ENCODE results near the gene NFIC. TPM values are rescaled to one million over a fixed set of nuclear protein-coding genes. Genes with fewer than 3 reads are reported as not detected.
A peak's percentile ranks its signal among the peaks of the same experiment; 100 is the strongest.

Gene NFIC
- total RNA-seq, 1 experiment from 2014 or later = 56.3 TPM

DNA sequence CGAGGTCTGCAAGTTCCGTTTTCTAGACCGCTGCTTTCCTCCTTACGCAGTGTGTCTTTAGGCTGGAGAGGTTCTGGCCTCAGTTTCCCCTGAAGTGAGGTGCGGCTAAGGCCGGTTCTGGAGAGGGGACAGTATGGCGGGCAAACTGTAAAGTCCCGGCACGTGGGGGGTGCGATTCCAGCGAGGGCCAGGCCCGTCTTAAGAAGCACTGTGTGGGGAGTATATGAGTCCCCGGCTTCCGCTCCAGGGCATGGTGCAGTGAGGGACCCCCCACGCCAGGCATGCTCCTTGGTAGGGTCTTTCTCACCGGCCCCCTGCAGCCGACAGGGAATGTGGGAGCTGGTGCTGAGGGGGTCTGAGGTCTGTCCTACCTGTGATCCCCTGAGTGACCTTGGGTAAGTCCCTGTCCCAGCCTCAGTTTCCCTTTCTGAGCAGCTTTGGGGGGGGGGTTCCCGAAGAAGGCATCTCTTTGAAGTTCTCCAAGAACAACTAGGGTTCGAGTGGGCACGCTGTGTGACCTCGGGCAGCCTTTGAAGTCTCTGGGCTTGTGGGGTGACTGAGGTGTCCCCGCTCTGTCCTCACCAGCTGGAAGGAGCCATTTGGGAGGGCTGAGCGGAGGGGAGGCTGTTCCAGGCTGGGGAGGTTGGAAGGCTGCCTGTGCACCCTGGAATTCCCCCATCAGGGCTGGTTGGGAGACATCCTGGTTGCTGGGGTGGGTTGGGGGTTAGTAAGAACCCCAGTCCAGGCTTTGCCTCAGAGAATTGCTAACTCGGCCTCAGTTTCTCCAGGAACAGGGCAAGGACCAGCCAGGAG, 1.5 kb downstream of the NFIC start:
- H3K27ac Mint-ChIP-seq (ENCODE audit: unreplicated experiment) = no peak overlapping the region
- peaks cover 27% of the 10 kb centered on the region for H3K36me3 Mint-ChIP-seq (ENCODE audit: insufficient read depth, unreplicated experiment)
- intact Hi-C loops (cut with micrococcal nuclease; ENCODE audit: unreplicated experiment) = no loop called here
- no TSS peak for BruUV-seq (replicated peaks)
- DNase-seq = no peak
- H3K27me3 Mint-ChIP-seq (ENCODE audit: unreplicated experiment) = no peaks in the 10 kb centered on the region
- no peak for TF ChIP-seq CTCF (IDR thresholded peaks at IDR 0.05; ENCODE audit: unreplicated experiment)
- CTCF ChIA-PET = interaction anchor here (0.6 kb wide), 1 partner anchor 76 kb away, joined by 3 read pairs; no protein-coding TSS in a partner anchor
- peak overlapping the region; percentile 14 for H3K4me3 Mint-ChIP-seq (ENCODE audit: low read depth, unreplicated experiment)
- no peaks in the 10 kb centered on the region for H3K9me3 Mint-ChIP-seq (ENCODE audit: low read depth, unreplicated experiment)
- H3K4me1 Mint-ChIP-seq (ENCODE audit: low read depth, unreplicated experiment) = peaks cover 17% of the 10 kb centered on the region

- Mint-ChIP-seq H3K9me3 (ENCODE audit: low read depth, unreplicated experiment) (no peaks in the 10 kb centered on the region), H3K4me3 (ENCODE audit: low read depth, unreplicated experiment) (peak overlapping the region; percentile 14), H3K27ac (ENCODE audit: unreplicated experiment) (no peak overlapping the region), H3K27me3 (ENCODE audit: unreplicated experiment) (no peaks in the 10 kb centered on the region), H3K36me3 (ENCODE audit: insufficient read depth, unreplicated experiment) (peaks cover 27% of the 10 kb centered on the region), H3K4me1 (ENCODE audit: low read depth, unreplicated experiment) (peaks cover 17% of the 10 kb centered on the region)
- CTCF ChIA-PET = interaction anchor here (0.6 kb wide), 3 partner anchors 76 to 874 kb away, joined by 3 to 5 read pairs (median 4); no protein-coding TSS in a partner anchor
- BruUV-seq (replicated peaks) = TSS peak; percentile 22
- intact Hi-C loops (cut with micrococcal nuclease; ENCODE audit: unreplicated experiment) = no loop called here
- DNase-seq = no peak
- no peak for TF ChIP-seq CTCF (IDR thresholded peaks at IDR 0.05; ENCODE audit: unreplicated experiment)
These were observed 2.0 kb downstream of the NFIC start for GRCh38 chr19:3368441-3368795.

DNA sequence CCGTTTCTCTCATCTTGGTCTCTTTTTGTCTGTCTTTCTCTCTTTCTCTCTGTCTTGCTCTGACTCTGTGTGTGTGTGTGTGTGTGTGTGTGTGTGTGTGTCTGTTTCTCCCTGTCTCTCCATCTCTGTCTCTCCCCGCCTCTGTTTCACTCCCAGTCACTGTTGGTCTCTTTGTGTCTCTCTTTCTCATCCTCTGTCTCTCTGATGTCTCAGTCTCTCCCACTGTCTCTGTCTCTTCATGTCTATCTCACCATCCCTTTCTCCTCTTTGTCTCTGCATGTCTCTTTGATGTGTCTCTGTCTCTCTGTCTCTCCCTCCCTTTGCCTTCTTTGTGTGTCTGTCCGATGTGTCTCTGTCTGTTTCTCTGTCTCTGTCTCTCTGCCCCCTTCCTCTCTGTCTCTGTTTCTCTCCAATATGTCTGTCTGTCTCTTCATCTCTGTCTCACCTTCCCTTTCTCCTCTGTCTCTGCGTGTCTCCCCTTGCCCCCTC, 2.5 kb downstream of the NFIC start:
- DNase-seq = no peak
- CTCF ChIA-PET = interaction anchor here (0.6 kb wide), 2 partner anchors 240 to 874 kb away, joined by 4 to 5 read pairs; no protein-coding TSS in a partner anchor
- no peak for TF ChIP-seq CTCF (IDR thresholded peaks at IDR 0.05; ENCODE audit: unreplicated experiment)
- Mint-ChIP-seq H3K36me3 (ENCODE audit: insufficient read depth, unreplicated experiment) (peaks cover 27% of the 10 kb centered on the region), H3K27ac (ENCODE audit: unreplicated experiment) (peak overlapping the region; percentile 7), H3K4me1 (ENCODE audit: low read depth, unreplicated experiment) (peaks cover 17% of the 10 kb centered on the region), H3K9me3 (ENCODE audit: low read depth, unreplicated experiment) (no peaks in the 10 kb centered on the region), H3K27me3 (ENCODE audit: unreplicated experiment) (no peaks in the 10 kb centered on the region), H3K4me3 (ENCODE audit: low read depth, unreplicated experiment) (peak overlapping the region; percentile 14)
- BruUV-seq (replicated peaks) = no TSS peak
- intact Hi-C loops (cut with micrococcal nuclease; ENCODE audit: unreplicated experiment) = no loop called here

- Mint-ChIP-seq H3K9me3 (ENCODE audit: low read depth, unreplicated experiment) (no peaks in the 10 kb centered on the region), H3K27me3 (ENCODE audit: unreplicated experiment) (no peaks in the 10 kb centered on the region), H3K4me3 (ENCODE audit: low read depth, unreplicated experiment) (peak overlapping the region; percentile 14), H3K36me3 (ENCODE audit: insufficient read depth, unreplicated experiment) (peaks cover 27% of the 10 kb centered on the region), H3K4me1 (ENCODE audit: low read depth, unreplicated experiment) (peaks cover 20% of the 10 kb centered on the region), H3K27ac (ENCODE audit: unreplicated experiment) (peak overlapping the region; percentile 7)
- CTCF ChIA-PET = no interaction called here
- DNase-seq = no peak
- intact Hi-C loops (cut with micrococcal nuclease; ENCODE audit: unreplicated experiment) = no loop called here
- TF ChIP-seq CTCF (IDR thresholded peaks at IDR 0.05; ENCODE audit: unreplicated experiment) = no peak
- BruUV-seq (replicated peaks) = no TSS peak
These were observed 3.2 kb downstream of the NFIC start for GRCh38 chr19:3369337-3370213.

All from Calu3 (cell line).